Breast epithelium (tissue), 4 donors: ENCODE data around the gene ANKH. TPM values are rescaled to one million over a fixed set of nuclear protein-coding genes. Genes with fewer than 3 reads are reported as not detected.
A peak's percentile ranks its signal among the peaks of the same experiment; 100 is the strongest.
"Not testable (repeated sequence)": the region's sequence is repeated elsewhere in the genome, so short reads cannot be mapped to it uniquely, and the experiment has no call there.

Source experiments
- DNase-seq, 2 donors: peaks; one replicate each; pipeline ENCODE4 v3.0.0-alpha.2; 2019; ENCODE audit warnings: low spot score in 2 of 2
- H3K27ac ChIP-seq, 2 donors: fragments of 200-600 bp; sonication (generic) in 1 of 2; one replicate each; pipeline ENCODE4 v1.5.1; 2016 to 2019; ENCODE audit warnings: mild to moderate bottlenecking in 1 of 2
- H3K27me3 ChIP-seq, 2 donors: fragments of 200-600 bp; sonication (generic) in 1 of 2; one replicate each; pipeline versions ENCODE4 v1.5.1 to v1.6.0; 2017 to 2019; ENCODE audit warnings: control low read depth in 1 of 2, mild to moderate bottlenecking in 1 of 2
- H3K36me3 ChIP-seq: fragments of 200-600 bp; one replicate; pipeline ENCODE4 v1.5.1; 2019
- H3K4me1 ChIP-seq, 2 donors: fragments of 200-600 bp; sonication (generic); one replicate each; pipeline ENCODE4 v1.5.1; 2016 to 2019; ENCODE audit warnings: control low read depth in 1 of 2
- H3K4me3 ChIP-seq, 3 donors: fragments of 200-600 bp; sonication (generic); 1 replicate in 2 of 3; 2 replicates in 1 of 3; pipeline ENCODE4 v1.5.1; 2016 to 2019; ENCODE audit warnings: mild to moderate bottlenecking in 3 of 3, moderate library complexity in 2 of 3
- H3K9me3 ChIP-seq, 2 donors: fragments of 200-600 bp; sonication (generic) in 1 of 2; one replicate each; pipeline ENCODE4 v1.5.1; 2016 to 2019; ENCODE audit warnings: control low read depth in 1 of 2
- POLR2A ChIP-seq: fragments of 450-650 bp; IDR thresholded peaks from one replicate; pipeline ENCODE4 v1.6.1; 2016; ENCODE audit warnings: antibody characterized with exemption, mild to moderate bottlenecking, moderate library complexity
- POLR2AphosphoS5 ChIP-seq, 3 donors: sonication (generic); formaldehyde crosslinking; IDR thresholded peaks; one replicate each; pipeline ENCODE4 v1.6.1; 2017; ENCODE audit warnings: antibody characterized with exemption in 3 of 3
- intact Hi-C: fragments of 100-400 bp; cut with DNase I; formaldehyde crosslinking; loops from one replicate; pipeline ENCODE4 v1.15.1; 2023; ENCODE audit warnings: low total_unique reads
- total RNA-seq, 3 donors: library from RNA; depleted of rRNA; stranded (reverse); fragments of >200 nt; gene quantifications; one replicate each; pipeline ENCODE4 v1.1.0, GENCODE V29; 2016
- TF ChIP-seq, protein P1 (sequence below), 3 donors: fragments of 450-650 bp; IDR thresholded peaks; one replicate each; pipeline ENCODE4 v1.5.1; 2016 to 2017; ENCODE audit warnings: antibody characterized with exemption in 3 of 3, mild to moderate bottlenecking in 3 of 3, moderate library complexity in 3 of 3

Gene ANKH
- total RNA-seq, 3 donors from 2014 or later, result 31.5 to 83.1 (median 52.1) TPM

DNA sequence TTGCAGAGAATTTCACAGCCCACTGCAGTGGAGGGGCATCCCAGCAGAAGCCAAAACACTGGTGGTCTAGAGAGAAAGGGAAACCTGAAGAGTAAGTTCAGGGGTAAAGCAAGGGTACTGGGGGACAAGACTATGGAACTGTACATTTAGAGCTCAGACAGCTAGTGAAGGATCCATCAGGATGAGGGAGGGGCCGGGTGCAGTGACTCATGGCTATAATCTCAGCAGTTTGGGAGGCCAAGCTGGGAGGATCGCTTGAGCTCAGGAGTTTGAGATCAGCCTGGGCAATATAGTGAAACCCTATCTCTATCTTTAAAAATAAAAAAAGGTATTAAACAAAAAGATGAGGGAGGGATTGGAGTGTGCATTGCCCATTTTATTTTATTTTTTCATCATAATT is 7.8 kb upstream of the ANKH start:
- H3K4me3 ChIP-seq, result no peak overlapping the region
- no peaks in the 10 kb centered on the region for H3K27me3 ChIP-seq
- H3K27ac ChIP-seq, result no peak overlapping the region
- no peak for DNase-seq
- no peaks in the 10 kb centered on the region for H3K9me3 ChIP-seq
- TF ChIP-seq, protein P1, sequence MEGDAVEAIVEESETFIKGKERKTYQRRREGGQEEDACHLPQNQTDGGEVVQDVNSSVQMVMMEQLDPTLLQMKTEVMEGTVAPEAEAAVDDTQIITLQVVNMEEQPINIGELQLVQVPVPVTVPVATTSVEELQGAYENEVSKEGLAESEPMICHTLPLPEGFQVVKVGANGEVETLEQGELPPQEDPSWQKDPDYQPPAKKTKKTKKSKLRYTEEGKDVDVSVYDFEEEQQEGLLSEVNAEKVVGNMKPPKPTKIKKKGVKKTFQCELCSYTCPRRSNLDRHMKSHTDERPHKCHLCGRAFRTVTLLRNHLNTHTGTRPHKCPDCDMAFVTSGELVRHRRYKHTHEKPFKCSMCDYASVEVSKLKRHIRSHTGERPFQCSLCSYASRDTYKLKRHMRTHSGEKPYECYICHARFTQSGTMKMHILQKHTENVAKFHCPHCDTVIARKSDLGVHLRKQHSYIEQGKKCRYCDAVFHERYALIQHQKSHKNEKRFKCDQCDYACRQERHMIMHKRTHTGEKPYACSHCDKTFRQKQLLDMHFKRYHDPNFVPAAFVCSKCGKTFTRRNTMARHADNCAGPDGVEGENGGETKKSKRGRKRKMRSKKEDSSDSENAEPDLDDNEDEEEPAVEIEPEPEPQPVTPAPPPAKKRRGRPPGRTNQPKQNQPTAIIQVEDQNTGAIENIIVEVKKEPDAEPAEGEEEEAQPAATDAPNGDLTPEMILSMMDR (IDR thresholded peaks at IDR 0.05), result no peak
- no peaks in the 10 kb centered on the region for H3K36me3 ChIP-seq
- intact Hi-C loops, result loop anchor here (10.0 kb wide), 1 partner anchor 165 kb away; no protein-coding TSS in a partner anchor
- H3K4me1 ChIP-seq, result no peaks in the 10 kb centered on the region

DNA sequence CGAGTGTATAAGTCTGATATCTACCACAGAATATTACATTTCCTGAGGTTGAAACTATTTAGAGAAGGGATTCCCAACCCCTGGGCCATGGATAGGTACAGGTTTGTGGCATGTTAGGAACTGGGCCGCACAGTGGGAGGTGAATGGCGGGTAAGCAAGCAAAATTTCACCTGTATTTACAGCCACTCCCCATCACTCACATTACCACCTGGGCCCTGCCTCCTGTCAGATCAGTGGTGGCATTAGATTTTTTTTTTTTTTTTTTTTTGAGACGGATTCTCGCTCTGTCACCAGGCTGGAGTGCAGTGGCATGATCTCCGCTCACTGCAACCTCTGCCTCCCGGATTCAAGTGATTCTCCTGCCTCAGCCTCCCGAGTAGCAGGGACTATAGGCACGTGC is 6.6 kb upstream of the ANKH start:
- intact Hi-C loops, result loop anchor here (10.0 kb wide), 1 partner anchor 163 kb away; no protein-coding TSS in a partner anchor
- H3K4me3 ChIP-seq, H3K36me3 ChIP-seq, H3K27ac ChIP-seq, H3K27me3 ChIP-seq, H3K9me3 ChIP-seq, H3K4me1 ChIP-seq, DNase-seq: not testable (repeated sequence)

DNA sequence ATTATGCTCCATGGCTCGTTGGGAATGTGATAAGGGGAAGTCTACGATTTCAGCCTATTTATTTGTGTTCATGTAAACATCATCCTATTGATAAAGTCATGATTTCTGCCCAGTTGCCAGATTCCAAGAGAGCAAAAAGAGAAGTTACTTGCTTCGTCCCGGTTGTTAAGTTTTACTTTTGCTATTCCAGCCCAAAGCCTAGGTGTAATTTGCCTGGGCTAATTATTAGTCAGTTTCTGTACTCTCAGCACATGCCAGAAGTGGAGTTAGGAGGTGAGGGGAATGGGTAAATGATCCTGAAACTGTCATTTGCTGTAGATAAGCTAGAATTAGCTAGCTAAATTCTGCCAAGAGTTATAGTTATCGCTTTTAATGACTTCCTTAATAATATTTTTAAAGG is 4.5 kb upstream of the ANKH start:
- H3K4me3 ChIP-seq, result no peak overlapping the region
- H3K9me3 ChIP-seq, result no peaks in the 10 kb centered on the region
- H3K27ac ChIP-seq, result no peak overlapping the region
- TF ChIP-seq POLR2A, result no peak
- DNase-seq, result no peak
- intact Hi-C loops, result loop anchor here (10.0 kb wide), 1 partner anchor 161 kb away; no protein-coding TSS in a partner anchor
- H3K27me3 ChIP-seq, result no peaks in the 10 kb centered on the region
- no peaks in the 10 kb centered on the region for H3K36me3 ChIP-seq
- no peaks in the 10 kb centered on the region for H3K4me1 ChIP-seq

DNA sequence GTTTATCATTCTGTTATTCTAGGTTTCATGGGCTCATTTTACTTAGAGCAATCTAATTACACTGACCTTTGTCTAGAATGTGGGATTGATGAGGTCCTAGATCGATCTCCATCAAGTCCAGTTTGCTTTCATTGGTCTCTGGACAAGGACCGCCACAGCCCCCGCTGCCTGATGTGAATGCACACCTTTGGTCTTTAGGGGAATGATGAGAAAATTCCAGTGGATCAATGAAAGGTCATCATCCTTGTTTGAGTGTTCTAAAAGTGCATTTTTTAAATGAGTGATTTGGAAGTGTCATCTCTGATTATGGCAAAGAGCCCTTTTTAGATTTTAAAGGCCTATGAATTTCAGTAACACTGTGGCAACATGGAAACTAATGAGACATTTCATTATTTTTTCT is 2.2 kb upstream of the ANKH start:
- no peaks in the 10 kb centered on the region for H3K4me1 ChIP-seq
- H3K9me3 ChIP-seq, result no peaks in the 10 kb centered on the region
- H3K27me3 ChIP-seq, result no peaks in the 10 kb centered on the region
- no peak overlapping the region for H3K27ac ChIP-seq
- DNase-seq, result no peak
- H3K36me3 ChIP-seq, result no peaks in the 10 kb centered on the region
- TF ChIP-seq POLR2A, result no peak
- TF ChIP-seq, protein P1 (IDR thresholded peaks at IDR 0.05), result no peak
- no peak for TF ChIP-seq POLR2AphosphoS5 (IDR thresholded peaks at IDR 0.05)
- H3K4me3 ChIP-seq, result no peak overlapping the region
- intact Hi-C loops, result loop anchor here (10.0 kb wide), 1 partner anchor 159 kb away; no protein-coding TSS in a partner anchor

DNA sequence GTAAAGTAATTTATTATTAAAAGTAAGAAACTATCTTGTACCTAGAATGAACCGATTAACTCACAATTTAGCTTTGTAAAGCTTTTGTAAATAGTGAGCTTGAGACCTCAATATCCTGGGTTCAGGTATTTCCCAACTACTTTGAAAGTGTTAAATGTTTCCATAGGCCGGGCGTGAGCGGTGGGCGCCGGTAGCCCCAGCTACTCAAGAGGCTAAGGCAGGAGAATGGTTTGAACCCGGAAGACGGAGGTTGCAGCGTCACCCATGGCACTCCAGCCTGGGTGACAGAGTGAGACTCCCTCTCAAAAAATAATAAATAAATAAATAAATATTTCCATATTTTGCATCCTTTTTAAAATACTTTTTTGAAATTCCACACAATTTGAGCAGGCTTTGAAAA is 1.5 kb upstream of the ANKH start:
- intact Hi-C loops, result loop anchor here (10.0 kb wide), 1 partner anchor 158 kb away; no protein-coding TSS in a partner anchor
- H3K27me3 ChIP-seq, result no peaks in the 10 kb centered on the region
- TF ChIP-seq POLR2A (no peak), POLR2AphosphoS5 (IDR thresholded peaks at IDR 0.05) (no peak)
- TF ChIP-seq, protein P1 (IDR thresholded peaks at IDR 0.05), result no peak

DNA sequence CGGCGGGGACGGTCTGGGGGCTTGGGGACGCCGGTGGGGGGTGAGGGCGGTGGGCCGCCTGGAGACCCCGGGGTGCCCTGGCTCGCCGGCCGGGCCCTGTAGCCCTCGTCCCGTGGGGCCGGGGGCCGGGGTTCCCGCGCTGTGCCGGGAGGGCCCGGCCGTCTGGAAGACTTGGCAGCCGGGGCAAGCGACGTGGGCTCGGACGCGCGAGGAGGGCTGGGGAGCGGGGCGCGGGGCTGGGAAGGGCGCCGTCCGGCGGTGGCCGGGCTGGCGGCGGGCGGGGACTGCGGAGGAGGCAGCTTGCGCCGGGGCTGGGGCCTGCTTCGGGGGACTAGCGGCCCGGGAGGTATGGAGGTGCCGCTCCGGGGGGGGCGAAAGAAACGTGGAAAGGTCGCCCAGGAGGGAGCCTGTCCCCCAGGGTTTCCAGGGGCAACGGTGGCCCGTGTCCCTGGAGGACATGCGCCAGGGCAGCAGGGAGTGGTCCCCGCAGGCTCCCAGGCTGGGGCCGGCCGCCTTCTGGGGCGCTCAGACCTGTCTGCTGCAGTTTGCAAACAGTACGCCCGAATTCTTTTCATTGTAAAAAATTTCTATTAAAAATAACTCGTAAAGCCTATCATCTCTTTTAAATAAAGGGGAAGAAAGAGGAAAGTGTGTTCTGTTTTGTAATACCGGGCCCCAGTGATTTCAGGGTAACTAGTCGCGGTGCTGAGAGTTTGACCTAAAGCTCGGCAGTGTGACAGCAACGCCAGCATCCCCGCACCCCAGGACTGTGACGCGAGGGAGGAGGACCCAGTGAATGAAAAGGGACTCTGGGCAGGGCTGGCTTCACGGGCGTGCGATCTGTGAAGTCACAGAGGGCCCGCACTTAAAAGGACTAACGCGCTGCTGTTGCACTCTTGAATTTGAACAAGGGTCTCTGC is 752 bp upstream of the ANKH start:
- TF ChIP-seq POLR2A (no peak), POLR2AphosphoS5 (IDR thresholded peaks at IDR 0.05) (peak in 1 of 3 donors; percentile 28)
- TF ChIP-seq, protein P1 (IDR thresholded peaks at IDR 0.05), result peak in 1 of 3 donors; percentile 0
- Histone ChIP-seq H3K4me1 (no peaks in the 10 kb centered on the region), H3K27ac (peak overlapping the region; percentile 95 to 99), H3K9me3 (no peaks in the 10 kb centered on the region), H3K36me3 (no peaks in the 10 kb centered on the region), H3K27me3 (no peaks in the 10 kb centered on the region), H3K4me3 (peak overlapping the region; percentile 80 to 91 (median 80))
- DNase-seq, result peak; percentile 56 to 59
- intact Hi-C loops, result loop anchor here (10.0 kb wide), 1 partner anchor 158 kb away; no protein-coding TSS in a partner anchor

More for the DNA sequence above, 1.5 kb upstream of the ANKH start:
- Histone ChIP-seq H3K4me3 (peak overlapping the region in 1 of 3 donors; percentile 91), H3K36me3 (no peaks in the 10 kb centered on the region), H3K27ac (peak overlapping the region in 1 of 2 donors; percentile 95), H3K9me3 (no peaks in the 10 kb centered on the region), H3K4me1 (no peaks in the 10 kb centered on the region)
- DNase-seq, result no peak
